GM23338 (cell line): ENCODE measurements around the gene CRADD.

Experiments used
- CTCF ChIP-seq, 2 experiments: fragments of 200-600 bp in 1 of 2; sonication (generic) in 1 of 2; conservative IDR thresholded peaks; 2 replicates each; pipeline versions ENCODE4 v1.5.1 to v1.6.1; 2016 to 2017; ENCODE audit warnings: antibody characterized with exemption in 2 of 2, low read depth in 2 of 2, mild to moderate bottlenecking in 2 of 2, moderate library complexity in 1 of 2
- EZH2 ChIP-seq: fragments of 200-600 bp; sonication (generic); IDR thresholded peaks from one replicate; pipeline ENCODE4 v1.8.0; 2017; ENCODE audit warnings: antibody characterized with exemption, mild to moderate bottlenecking, low read depth; ENCODE audit not compliant: unreplicated experiment
- EZH2phosphoT487 ChIP-seq: fragments of 200-600 bp; sonication (generic); IDR thresholded peaks from one replicate; pipeline ENCODE4 v1.8.1; 2018; ENCODE audit warnings: antibody characterized with exemption; ENCODE audit not compliant: unreplicated experiment
- NANOG ChIP-seq: IDR thresholded peaks from 2 replicates; pipeline ENCODE4 v1.6.1; 2016; ENCODE audit warnings: antibody characterized with exemption, borderline replicate concordance
- REST ChIP-seq: IDR thresholded peaks from one replicate; pipeline ENCODE4 v1.6.1; 2018; ENCODE audit warnings: antibody characterized with exemption; ENCODE audit not compliant: unreplicated experiment
- STAT1 ChIP-seq: IDR thresholded peaks from one replicate; pipeline ENCODE4 v1.6.1; 2016; ENCODE audit warnings: antibody characterized with exemption; ENCODE audit not compliant: unreplicated experiment
- ZNF114 ChIP-seq: fragments of 250-450 bp; sonication (Bioruptor Pico); IDR thresholded peaks from 2 replicates; pipeline ENCODE4 v1.5.0; 2020; ENCODE audit warnings: mild to moderate bottlenecking, moderate library complexity

GRCh38 chr12:93803424-93803807 is 126.2 kb downstream of the CRADD start:
- TF ChIP-seq STAT1 (no peak), EZH2 (no peak), CTCF (conservative IDR thresholded peaks at IDR 0.05; ENCODE audit: low read depth in 2 of 2) (no peak), ZNF114 (CRISPR knock-in tag) (no peak), REST (no peak), EZH2phosphoT487 (no peak), NANOG (no peak)
